Stimulated activated memory B cell treated with anti-CD40 and anti-IgM and Interleukin-4, amounts not matched to agents 10 μg/mL and 1 μg/mL and 100 μg/mL, for 72 hours (primary cell): Measurements from ENCODE around the gene ARRB1.
"Not testable (repeated sequence)": the region's sequence is repeated elsewhere in the genome, so short reads cannot be mapped to it uniquely, and the experiment has no call there.

Experiments
- ATAC-seq: fragments of 150-1000 bp; cut with Tn5 transposase; 2 replicates; pipeline ENCODE4 v1.10.0; 2021
- H3K27ac Mint-ChIP-seq: one replicate; pipeline ENCODE4 v1.8.0; 2022; ENCODE audit warnings: mild to moderate bottlenecking, mixed read lengths
- H3K27me3 Mint-ChIP-seq: one replicate; pipeline ENCODE4 v1.8.0; 2022; ENCODE audit warnings: mixed read lengths
- H3K36me3 Mint-ChIP-seq: one replicate; pipeline ENCODE4 v1.8.0; 2022; ENCODE audit warnings: mixed read lengths
- H3K4me1 Mint-ChIP-seq: one replicate; pipeline ENCODE4 v1.8.0; 2022; ENCODE audit warnings: mixed read lengths
- H3K4me3 Mint-ChIP-seq: one replicate; pipeline ENCODE4 v1.8.0; 2022; ENCODE audit warnings: mild to moderate bottlenecking, moderate library complexity, mixed read lengths
- H3K9me3 Mint-ChIP-seq: one replicate; pipeline ENCODE4 v1.8.0; 2022; ENCODE audit warnings: mixed read lengths

ARRB1 gene

DNA sequence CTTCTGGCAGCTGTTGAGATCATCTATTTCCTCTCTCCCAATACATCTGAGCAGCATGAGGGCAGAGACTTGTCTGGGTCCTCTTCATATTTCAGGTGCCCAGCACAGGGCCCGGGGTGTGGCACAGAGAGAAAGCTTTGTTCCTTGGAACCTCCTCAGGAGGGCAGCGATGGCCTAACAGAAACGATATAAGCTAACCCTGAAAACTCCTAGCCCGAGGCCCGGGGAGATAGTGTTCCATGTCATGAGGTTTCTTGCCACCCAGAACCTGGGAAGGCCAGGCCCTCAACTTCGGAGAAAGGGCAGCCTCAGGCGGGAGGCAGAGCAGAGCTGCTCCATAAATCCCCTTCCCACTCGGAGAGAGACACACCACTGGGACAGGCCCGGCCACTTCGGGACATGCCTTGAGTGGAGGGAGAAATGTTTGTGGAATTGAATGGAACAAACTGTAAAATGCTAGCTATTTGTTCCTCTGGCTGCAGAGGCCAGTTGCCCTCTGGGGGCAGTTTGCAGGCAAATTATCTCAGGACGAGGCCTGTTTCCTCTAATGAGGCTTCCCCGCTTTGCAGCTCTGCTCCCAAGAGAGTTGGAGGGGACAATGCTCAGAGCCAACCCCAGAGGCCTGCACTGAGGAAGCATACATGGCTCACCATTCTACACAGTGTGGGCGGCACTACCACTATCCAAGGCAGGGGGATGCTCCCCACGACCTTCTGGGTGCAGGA is 11.6 kb downstream of the ARRB1 start:
- Mint-ChIP-seq H3K27ac (peak overlapping the region; percentile 51), H3K4me1 (peaks cover 52% of the 10 kb centered on the region), H3K4me3 (no peak overlapping the region), H3K27me3 (no peaks in the 10 kb centered on the region), H3K9me3 (no peaks in the 10 kb centered on the region), H3K36me3 (no peaks in the 10 kb centered on the region)
- ATAC-seq, result peak; percentile 71

DNA sequence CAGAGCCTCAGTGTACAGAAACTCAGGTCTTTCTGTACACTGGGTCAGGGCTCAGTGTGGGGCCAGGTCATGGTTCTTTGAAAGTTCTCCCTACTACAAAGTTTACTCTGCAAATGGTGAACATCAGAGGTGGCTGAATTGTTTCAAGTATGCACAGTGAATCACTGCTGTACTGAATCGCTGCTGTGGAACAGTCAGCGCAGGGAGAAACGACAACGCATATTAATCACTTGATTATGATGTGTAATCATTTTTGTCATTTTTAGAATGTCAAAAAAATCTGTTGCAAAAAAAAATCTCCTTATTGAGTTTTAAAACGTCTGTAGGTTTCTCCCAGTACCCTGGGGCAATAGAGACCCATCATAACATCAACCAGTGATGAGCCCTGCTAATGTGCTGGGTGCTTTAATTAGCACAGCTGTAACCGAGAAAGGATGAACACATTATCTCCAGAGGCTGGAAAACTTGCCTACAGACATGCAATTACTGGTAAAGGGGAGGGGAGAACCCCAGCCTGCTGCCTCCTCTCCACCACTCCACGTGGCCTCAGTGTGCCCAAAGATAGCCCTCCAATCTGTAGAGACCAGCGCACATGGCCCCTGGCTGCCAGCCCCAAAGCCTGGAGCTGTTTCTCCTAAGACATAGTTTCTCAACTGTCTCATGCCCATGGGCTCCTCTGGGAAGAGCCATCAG is 12.8 kb downstream of the ARRB1 start:
- Mint-ChIP-seq H3K27ac (peak overlapping the region; percentile 51), H3K27me3 (no peaks in the 10 kb centered on the region), H3K9me3 (no peaks in the 10 kb centered on the region), H3K4me1 (peaks cover 52% of the 10 kb centered on the region), H3K36me3 (no peaks in the 10 kb centered on the region), H3K4me3 (no peak overlapping the region)
- no peak for ATAC-seq

DNA sequence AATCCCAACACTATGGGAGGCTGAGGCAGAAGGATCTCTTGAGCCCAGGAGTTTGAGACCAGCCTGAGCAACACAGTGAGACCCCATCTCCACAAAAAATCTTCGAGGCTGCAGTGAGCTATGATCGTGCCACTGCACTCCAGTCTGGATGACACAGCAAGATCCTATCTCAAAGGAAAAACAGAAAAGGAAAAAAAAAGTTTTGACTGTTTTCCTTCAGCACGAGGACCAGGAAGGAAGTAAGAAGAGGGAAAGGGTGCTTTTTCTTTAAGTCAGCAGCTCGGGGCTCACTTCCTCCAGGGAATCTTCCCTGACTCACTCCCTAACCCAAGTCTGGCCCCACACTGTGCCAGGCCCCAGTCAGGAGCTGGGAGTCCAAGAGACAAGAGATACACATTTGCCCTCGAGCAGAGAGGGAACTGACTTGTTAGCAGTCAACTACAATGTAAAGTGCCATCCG is 14.2 kb downstream of the ARRB1 start:
- H3K4me1 Mint-ChIP-seq, result peaks cover 41% of the 10 kb centered on the region
- no peak overlapping the region for H3K4me3 Mint-ChIP-seq
- no peak for ATAC-seq
- H3K9me3 Mint-ChIP-seq, result no peaks in the 10 kb centered on the region
- no peak overlapping the region for H3K27ac Mint-ChIP-seq
- H3K27me3 Mint-ChIP-seq, result no peaks in the 10 kb centered on the region
- H3K36me3 Mint-ChIP-seq, result no peaks in the 10 kb centered on the region

DNA sequence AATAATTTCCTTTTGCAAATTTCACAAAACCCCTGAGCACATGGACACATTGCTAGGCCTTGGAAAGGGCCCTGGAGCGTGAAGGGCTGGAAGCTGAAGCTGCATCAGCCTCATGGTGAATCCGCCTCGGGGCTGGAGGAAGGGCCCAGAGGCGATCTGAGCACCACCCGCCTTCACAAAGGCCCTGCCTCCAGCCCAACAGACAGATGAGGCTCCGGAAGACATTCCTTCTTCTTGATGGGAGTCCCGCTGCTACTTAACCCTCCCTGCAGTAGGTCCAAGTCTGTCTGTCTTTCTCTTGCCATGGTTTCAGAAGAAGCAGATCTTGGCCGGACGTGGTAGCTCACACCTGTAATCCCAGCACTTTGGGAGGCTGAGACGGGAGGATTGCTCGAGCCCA is 16.5 kb downstream of the ARRB1 start:
- Mint-ChIP-seq H3K4me1 (peaks cover 19% of the 10 kb centered on the region), H3K27ac (no peak overlapping the region), H3K36me3 (no peaks in the 10 kb centered on the region), H3K4me3 (no peak overlapping the region), H3K27me3 (no peaks in the 10 kb centered on the region), H3K9me3 (no peaks in the 10 kb centered on the region)
- ATAC-seq, result no peak

DNA sequence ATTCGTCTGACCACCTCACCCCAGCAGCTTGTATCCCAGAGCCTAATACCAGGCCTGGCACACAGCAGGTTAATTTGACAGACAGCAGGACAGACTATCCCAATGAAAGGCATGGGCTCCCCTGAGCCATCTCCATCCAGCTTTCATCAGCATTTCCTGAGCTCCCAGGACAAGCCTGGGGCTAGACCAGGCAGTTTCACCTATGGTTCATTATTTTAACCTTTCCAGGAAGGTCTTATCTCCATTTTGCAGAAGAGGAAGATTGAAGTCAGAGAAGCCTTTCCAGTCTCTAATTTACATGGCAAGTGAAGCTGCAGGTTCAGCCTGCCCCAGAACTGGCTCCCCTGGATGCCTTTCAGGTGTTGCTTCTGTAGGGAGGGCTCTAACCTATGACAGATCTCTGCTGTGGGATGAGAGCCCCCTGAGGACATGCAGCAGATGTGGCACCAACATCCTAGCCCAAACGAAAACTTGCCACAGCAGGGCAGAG is 17.0 kb downstream of the ARRB1 start:
- Mint-ChIP-seq H3K27me3 (no peaks in the 10 kb centered on the region), H3K9me3 (no peaks in the 10 kb centered on the region), H3K36me3 (no peaks in the 10 kb centered on the region), H3K27ac (no peak overlapping the region), H3K4me3 (no peak overlapping the region), H3K4me1 (peaks cover 13% of the 10 kb centered on the region)
- ATAC-seq, result no peak

DNA sequence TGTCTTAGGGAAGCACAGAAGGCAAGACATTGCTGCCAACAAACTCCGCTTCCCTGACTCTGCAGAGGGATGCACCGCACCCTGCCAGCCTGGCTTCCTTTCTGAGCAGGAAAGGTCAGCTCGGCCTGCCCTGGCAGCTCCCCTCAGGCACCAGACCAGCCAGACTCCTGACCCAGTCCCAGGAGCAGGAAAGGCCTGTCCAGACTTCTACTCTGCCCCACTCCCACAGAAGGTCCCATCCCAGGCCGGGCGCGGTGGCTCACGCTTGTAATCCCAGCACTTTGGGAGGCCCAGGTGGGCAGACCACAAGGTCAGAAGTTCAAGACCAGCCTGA is 17.7 kb downstream of the ARRB1 start:
- Mint-ChIP-seq H3K36me3 (no peaks in the 10 kb centered on the region), H3K4me1 (peaks cover 11% of the 10 kb centered on the region), H3K27me3 (no peaks in the 10 kb centered on the region), H3K27ac (no peak overlapping the region), H3K9me3 (no peaks in the 10 kb centered on the region), H3K4me3 (no peak overlapping the region)
- no peak for ATAC-seq

DNA sequence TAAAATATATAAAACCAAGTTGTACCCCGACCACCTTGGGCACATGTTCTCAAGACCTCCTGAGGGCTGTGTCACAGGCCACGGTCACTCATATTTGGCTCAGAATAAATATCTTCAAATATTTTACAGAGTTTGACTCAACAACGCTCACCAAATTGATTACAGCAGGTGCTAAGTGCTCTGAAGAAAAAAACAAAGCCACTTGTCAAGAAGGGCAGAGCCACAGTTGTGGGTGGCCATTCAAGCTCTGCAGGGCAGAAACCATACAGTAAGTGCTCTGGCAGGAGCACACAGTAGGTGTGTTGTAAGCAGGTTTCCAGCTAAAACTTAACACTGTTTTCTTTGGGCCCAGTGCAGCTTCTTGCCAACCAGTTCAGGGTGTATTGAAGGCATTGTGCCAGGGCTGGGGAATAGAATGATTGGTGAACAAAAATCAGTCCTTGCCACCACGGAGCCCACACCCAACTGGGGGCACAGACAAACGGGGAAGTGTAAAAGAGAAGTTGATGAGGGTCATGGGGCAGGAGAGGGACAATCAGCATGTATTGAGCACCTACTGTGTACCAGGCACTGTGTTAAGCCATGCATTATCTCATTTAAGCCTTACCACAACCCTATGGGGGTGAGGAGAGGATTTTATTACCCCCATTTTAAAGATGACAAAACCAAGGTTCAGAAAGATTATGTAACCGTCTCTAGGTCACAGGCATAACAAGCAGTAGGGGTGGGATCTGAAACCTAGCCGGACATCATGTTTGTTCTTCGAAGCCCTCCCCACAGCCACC is 18.2 kb downstream of the ARRB1 start:
- no peak overlapping the region for H3K27ac Mint-ChIP-seq
- peaks cover 13% of the 10 kb centered on the region for H3K4me1 Mint-ChIP-seq
- ATAC-seq, result no peak
- no peak overlapping the region for H3K4me3 Mint-ChIP-seq
- H3K9me3 Mint-ChIP-seq, result no peaks in the 10 kb centered on the region
- no peaks in the 10 kb centered on the region for H3K36me3 Mint-ChIP-seq
- no peaks in the 10 kb centered on the region for H3K27me3 Mint-ChIP-seq

DNA sequence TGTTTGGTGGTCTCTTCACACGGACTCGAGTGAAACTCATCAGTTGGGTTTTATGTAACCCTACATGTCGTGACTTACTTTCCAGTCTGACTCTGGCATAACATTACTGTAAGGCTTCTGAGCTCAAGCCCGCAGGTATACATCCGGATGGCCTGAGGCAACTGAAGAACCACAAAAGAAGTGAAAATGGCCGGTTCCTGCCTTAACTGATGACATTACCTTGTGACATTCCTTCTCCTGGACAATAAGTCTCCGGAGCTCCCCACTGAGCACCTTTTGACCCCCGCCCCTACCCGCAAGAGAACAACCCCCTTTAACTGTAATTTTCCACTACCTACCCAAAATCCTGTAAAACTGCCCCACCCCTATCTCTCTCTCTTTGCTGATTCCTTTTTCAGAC is 19.7 kb downstream of the ARRB1 start:
- H3K36me3 Mint-ChIP-seq, H3K4me3 Mint-ChIP-seq, H3K9me3 Mint-ChIP-seq, H3K27ac Mint-ChIP-seq, H3K4me1 Mint-ChIP-seq, H3K27me3 Mint-ChIP-seq, ATAC-seq: not testable (repeated sequence)

DNA sequence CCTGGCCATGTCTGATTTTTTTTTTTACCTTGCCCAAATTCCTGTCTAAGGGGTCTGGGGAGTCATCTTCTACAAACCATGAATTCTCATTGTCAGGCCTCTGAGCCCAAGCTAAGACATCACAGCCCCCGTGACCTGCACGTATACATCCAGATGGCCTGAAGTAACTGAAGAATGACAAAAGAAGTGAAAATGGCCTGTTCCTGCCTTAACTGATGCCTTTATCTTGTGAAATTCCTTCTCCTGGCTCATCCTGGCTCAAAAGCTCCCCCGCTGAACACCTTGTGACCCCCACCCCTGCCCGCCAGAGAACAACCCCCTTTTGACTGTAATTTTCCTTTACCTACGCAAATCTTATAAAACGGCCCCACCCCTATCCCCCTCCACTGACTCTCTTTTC is 20.2 kb downstream of the ARRB1 start:
- ATAC-seq, H3K4me3 Mint-ChIP-seq, H3K27me3 Mint-ChIP-seq, H3K27ac Mint-ChIP-seq, H3K9me3 Mint-ChIP-seq, H3K36me3 Mint-ChIP-seq: not testable (repeated sequence)
- H3K4me1 Mint-ChIP-seq, result peaks cover 12% of the 10 kb centered on the region

DNA sequence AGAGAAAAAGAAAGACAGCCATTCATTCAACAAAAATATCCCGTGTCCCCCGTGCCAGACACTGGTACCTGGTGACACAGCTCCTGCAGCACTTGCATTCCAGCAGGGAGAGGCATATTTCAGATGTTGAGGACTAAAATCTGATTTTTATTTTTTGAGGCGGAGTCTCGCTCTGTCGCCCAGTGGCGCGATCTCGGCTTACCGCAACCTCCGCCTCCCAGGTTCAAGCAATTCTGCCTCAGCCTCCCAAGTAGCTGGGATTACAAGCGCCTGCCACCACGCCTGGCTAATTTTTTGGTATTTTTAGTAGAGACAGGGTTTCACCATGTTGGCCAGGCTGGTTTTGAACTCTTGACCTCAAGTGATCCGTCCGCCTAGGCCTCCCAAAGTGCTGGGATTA is 20.6 kb downstream of the ARRB1 start:
- not testable (repeated sequence) for H3K27ac Mint-ChIP-seq, H3K36me3 Mint-ChIP-seq, H3K27me3 Mint-ChIP-seq, H3K9me3 Mint-ChIP-seq, H3K4me3 Mint-ChIP-seq, ATAC-seq
- peaks cover 16% of the 10 kb centered on the region for H3K4me1 Mint-ChIP-seq

DNA sequence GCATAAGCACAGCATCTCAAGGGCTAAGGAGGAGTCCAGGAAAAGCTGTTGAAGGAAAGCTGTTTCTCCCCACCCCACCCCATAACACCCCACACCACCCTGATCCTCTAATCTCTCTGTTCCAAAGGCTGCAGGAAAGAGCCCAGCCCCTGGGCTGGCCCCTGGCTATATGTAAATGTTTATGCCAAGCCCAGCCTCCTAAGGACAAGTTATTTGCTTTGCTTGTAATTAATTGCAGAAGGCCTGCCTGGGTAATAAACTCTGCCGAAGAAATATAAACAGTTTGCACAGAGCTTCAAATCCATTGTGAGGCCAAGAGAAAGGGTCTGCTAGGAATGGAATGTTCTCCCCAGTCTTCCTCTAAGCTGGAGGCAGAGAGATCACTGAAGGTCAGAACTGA is 21.2 kb downstream of the ARRB1 start:
- Mint-ChIP-seq H3K27ac (no peak overlapping the region), H3K27me3 (no peaks in the 10 kb centered on the region), H3K36me3 (no peaks in the 10 kb centered on the region), H3K9me3 (no peaks in the 10 kb centered on the region), H3K4me3 (no peak overlapping the region), H3K4me1 (peaks cover 18% of the 10 kb centered on the region)
- no peak for ATAC-seq

DNA sequence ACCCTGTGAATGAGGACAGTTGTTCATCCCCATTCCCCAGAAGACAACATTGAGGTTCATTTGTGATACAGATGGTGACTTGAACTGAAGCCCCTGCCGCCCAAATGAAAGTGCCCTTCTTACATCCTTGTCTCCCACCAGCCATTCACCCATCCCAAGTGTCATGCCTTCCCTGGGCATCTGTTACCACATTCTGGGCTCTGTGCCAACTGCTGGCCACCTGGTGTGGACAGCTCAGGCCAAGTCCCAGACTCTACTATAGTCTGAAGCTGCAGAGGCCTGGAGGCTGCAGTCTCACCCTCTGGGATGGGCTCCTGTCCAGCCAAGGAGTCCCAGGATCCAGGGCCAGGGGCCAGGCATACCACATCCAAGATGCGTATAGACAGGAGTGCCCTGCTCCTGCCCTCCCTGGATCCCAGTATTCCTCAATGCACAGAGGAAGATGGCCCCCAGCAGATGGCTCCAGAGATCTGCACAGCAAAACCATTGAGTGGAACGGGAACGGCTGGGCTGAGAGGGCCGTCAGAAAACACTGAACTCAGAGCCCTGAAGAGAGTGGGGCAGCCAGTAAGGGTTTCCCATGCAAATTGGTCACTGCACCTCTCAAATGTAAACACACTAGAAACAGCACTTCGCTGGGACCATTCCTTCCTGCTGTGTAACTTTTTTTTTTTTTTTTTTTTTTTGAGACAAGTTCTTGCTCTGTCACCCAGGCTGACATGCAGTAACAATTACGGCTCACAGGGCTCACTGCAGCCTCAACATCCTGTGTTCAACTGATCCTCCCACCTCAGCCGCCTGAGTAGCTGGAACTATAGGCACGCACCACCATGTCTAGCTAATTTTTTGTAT is 22.8 kb downstream of the ARRB1 start:
- ATAC-seq, result peak; percentile 53
- H3K36me3 Mint-ChIP-seq, result no peaks in the 10 kb centered on the region
- no peak overlapping the region for H3K27ac Mint-ChIP-seq
- H3K4me1 Mint-ChIP-seq, result peaks cover 18% of the 10 kb centered on the region
- no peak overlapping the region for H3K4me3 Mint-ChIP-seq
- no peaks in the 10 kb centered on the region for H3K9me3 Mint-ChIP-seq
- H3K27me3 Mint-ChIP-seq, result no peaks in the 10 kb centered on the region

DNA sequence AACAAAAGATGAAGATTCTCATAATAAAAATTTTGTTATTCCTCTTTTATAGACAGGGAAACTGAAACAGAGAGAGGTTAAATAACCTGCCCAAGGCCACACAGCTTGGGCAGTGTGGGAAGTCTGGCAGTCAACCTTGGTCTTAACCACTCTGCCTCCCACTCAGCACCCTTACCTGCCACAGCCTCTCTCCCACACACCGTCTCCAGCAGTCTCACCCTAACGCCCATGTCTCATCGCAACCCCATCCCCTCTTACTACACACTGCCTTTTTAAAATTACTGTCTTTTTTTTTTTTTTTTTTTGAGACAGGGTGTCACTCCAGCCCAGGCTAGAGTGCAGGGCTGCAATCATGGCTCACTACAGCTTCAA is 25.0 kb downstream of the ARRB1 start:
- Mint-ChIP-seq H3K4me1 (peaks cover 18% of the 10 kb centered on the region), H3K4me3 (no peak overlapping the region), H3K9me3 (no peaks in the 10 kb centered on the region), H3K27me3 (no peaks in the 10 kb centered on the region), H3K27ac (no peak overlapping the region), H3K36me3 (no peaks in the 10 kb centered on the region)
- ATAC-seq, result peak; percentile 56

DNA sequence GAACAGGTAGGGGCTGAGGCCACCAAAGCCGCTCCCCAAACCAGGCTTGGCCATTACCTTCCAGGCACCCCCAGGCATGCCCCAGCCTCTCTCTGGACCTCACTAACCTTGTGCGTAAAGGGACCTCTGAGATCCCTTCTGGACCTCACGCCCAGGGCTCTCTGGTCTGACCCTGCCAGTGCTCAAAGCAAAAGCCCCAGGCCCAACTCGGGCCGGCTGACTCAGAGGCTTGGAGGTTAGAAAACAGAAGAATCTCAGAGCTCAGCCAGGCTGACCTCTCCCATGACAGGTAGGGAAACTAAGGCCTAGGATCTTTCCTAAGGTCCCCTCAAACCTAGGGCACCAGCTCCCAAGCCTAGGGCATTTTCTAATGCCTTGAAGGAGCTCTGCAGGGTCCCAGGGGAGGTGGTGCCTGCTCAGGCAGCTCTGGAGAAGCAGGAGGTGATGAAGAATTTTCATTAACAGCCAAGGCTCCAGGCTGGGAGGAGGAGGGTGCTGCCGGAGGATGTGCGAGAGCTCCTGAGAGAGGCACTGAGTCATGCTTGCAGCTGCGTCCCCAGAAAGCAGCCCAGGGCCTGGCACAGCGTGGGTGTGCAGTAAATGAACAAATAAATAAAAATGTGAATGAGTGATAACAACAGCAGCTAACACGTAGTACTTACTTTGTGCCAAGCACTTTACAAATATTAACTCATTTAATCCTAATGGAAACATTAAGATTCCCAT is 25.6 kb downstream of the ARRB1 start:
- H3K9me3 Mint-ChIP-seq, result no peaks in the 10 kb centered on the region
- no peaks in the 10 kb centered on the region for H3K27me3 Mint-ChIP-seq
- peak; percentile 31 for ATAC-seq
- H3K4me3 Mint-ChIP-seq, result no peak overlapping the region
- H3K4me1 Mint-ChIP-seq, result peaks cover 18% of the 10 kb centered on the region
- H3K36me3 Mint-ChIP-seq, result no peaks in the 10 kb centered on the region
- H3K27ac Mint-ChIP-seq, result no peak overlapping the region
